Measurements from ENCODE around the gene KIAA1671. TPM values are rescaled to one million over a fixed set of nuclear protein-coding genes. Genes with fewer than 3 reads are reported as not detected.

Gene KIAA1671
- total and polyA plus RNA-seq, 9 of the 15 experiments (the other 6 are each of a cell fraction or from before 2014, with no cell fraction given), result under 0.01 to 0.11 (median 0.02) TPM; not detected in 5

DNA sequence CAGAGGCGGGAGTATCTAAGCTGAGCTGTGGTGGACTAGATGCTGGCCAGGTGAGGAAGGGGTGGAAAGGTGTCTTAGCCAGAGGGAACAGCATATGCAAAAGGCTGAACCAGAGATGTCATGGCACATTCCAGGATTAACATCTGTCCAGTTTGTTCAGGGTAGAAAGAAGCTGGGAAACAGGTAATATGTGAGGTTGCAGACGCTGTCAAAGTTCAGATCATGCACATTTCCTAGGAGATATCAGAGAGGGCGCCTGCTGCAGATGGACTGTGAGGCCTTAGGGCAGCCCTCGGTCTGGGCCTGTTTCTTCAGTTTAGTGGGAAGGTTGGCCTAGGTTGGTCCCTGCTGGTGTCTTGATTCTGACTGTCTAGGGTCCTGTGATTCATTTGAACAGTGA, 149.5 kb downstream of the KIAA1671 start:
- FAIRE-seq (no peak), DNase-seq (ENCODE audit: extremely low read depth in 1 of 4, low spot score in 3 of 4) (no peak), ATAC-seq (no peak)
- 15% methylated on average over 4 of the region's 4 CpGs for WGBS (ENCODE audit: insufficient coverage, low coverage, missing lambda C conversion rate)
- no peak overlapping the region for H3K27ac ChIP-seq (ENCODE audit: extremely low read depth, low read depth, low read length)
- no peak overlapping the region for H3K4me3 ChIP-seq
- no peak overlapping the region for H3K9ac ChIP-seq (ENCODE audit: insufficient read depth in 1 of 2, low read depth in 2 of 2, low read length in 2 of 2)
- no peak overlapping the region for H3K4me2 ChIP-seq (ENCODE audit: insufficient read depth, low read length)
- H3K4me1 ChIP-seq (replicated peaks in 1 of 2; ENCODE audit: control insufficient read depth in 2 of 2, insufficient read depth in 2 of 2, low read length in 2 of 2), result peaks cover 0 to 9% of the 10 kb centered on the region in 2 experiments; a peak in 3 of 5 replicates
- H3K9me3 ChIP-seq (replicated peaks; ENCODE audit: control insufficient read depth, insufficient read depth, low read depth, low read length), result no peaks in the 10 kb centered on the region
- in situ Hi-C loops (cut with MboI), result no loop called here
- H3K36me3 ChIP-seq (ENCODE audit: control insufficient read depth, insufficient read depth, low read length), result no peaks in the 10 kb centered on the region
- H4K20me1 ChIP-seq (replicated peaks; ENCODE audit: control insufficient read depth, insufficient read depth, low read length), result no peaks in the 10 kb centered on the region
- BruUV-seq (replicated peaks), result no TSS peak
- ChIA-PET POLR2A (interaction anchor here (0.6 kb wide), 1 partner anchor 1682 kb away, joined by 3 read pairs; no protein-coding TSS in a partner anchor), CTCF (ENCODE audit: low intra/inter-chr PET ratio) (no interaction called here)
- H3K9me1 ChIP-seq (ENCODE audit: control insufficient read depth, insufficient read depth, low read length), result no peaks in the 10 kb centered on the region
- no peaks in the 10 kb centered on the region; a peak in 1 of 5 replicates for H3K27me3 ChIP-seq (ENCODE audit: control insufficient read depth in 2 of 2, insufficient read depth in 2 of 2, low read length in 2 of 2)
- H2AFZ ChIP-seq (ENCODE audit: low read depth, low read length), result no peak overlapping the region
- intact Hi-C loops (cut with micrococcal nuclease), result no loop called here
- no peaks in the 10 kb centered on the region for H3K79me2 ChIP-seq (ENCODE audit: control insufficient read depth, insufficient read depth, low read length)
- TF ChIP-seq RFX7 (CRISPR knock-in tag; IDR thresholded peaks at IDR 0.05) (no peak), SOX6 (IDR thresholded peaks at IDR 0.05) (no peak), DPF2 (IDR thresholded peaks at IDR 0.05) (no peak), CBFA2T2 (conservative IDR thresholded peaks at IDR 0.05) (no peak), ZNF431 (CRISPR knock-in tag; IDR thresholded peaks at IDR 0.05) (no peak), HMGN3 (IDR thresholded peaks at IDR 0.05; ENCODE audit: borderline replicate concordance, extremely low read depth, insufficient read length, low read depth, low read length) (no peak), NRF1 (conservative IDR thresholded peaks at IDR 0.05 in 1 of 2, IDR thresholded peaks at IDR 0.05 in 1 of 2) (no peak)
- TF ChIP-seq, protein P1, sequence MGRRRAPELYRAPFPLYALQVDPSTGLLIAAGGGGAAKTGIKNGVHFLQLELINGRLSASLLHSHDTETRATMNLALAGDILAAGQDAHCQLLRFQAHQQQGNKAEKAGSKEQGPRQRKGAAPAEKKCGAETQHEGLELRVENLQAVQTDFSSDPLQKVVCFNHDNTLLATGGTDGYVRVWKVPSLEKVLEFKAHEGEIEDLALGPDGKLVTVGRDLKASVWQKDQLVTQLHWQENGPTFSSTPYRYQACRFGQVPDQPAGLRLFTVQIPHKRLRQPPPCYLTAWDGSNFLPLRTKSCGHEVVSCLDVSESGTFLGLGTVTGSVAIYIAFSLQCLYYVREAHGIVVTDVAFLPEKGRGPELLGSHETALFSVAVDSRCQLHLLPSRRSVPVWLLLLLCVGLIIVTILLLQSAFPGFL (CRISPR knock-in tag; IDR thresholded peaks at IDR 0.05), result no peak
- TF ChIP-seq, protein P2, sequence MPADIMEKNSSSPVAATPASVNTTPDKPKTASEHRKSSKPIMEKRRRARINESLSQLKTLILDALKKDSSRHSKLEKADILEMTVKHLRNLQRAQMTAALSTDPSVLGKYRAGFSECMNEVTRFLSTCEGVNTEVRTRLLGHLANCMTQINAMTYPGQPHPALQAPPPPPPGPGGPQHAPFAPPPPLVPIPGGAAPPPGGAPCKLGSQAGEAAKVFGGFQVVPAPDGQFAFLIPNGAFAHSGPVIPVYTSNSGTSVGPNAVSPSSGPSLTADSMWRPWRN (IDR thresholded peaks at IDR 0.05; ENCODE audit: low read depth), result no peak
- TF ChIP-seq, protein P3, sequence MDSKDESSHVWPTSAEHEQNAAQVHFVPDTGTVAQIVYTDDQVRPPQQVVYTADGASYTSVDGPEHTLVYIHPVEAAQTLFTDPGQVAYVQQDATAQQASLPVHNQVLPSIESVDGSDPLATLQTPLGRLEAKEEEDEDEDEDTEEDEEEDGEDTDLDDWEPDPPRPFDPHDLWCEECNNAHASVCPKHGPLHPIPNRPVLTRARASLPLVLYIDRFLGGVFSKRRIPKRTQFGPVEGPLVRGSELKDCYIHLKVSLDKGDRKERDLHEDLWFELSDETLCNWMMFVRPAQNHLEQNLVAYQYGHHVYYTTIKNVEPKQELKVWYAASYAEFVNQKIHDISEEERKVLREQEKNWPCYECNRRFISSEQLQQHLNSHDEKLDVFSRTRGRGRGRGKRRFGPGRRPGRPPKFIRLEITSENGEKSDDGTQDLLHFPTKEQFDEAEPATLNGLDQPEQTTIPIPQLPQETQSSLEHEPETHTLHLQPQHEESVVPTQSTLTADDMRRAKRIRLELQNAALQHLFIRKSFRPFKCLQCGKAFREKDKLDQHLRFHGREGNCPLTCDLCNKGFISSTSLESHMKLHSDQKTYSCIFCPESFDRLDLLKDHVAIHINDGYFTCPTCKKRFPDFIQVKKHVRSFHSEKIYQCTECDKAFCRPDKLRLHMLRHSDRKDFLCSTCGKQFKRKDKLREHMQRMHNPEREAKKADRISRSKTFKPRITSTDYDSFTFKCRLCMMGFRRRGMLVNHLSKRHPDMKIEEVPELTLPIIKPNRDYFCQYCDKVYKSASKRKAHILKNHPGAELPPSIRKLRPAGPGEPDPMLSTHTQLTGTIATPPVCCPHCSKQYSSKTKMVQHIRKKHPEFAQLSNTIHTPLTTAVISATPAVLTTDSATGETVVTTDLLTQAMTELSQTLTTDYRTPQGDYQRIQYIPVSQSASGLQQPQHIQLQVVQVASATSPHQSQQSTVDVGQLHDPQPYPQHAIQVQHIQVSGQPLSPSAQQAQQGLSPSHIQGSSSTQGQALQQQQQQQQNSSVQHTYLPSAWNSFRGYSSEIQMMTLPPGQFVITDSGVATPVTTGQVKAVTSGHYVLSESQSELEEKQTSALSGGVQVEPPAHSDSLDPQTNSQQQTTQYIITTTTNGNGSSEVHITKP (IDR thresholded peaks at IDR 0.05; ENCODE audit: partially characterized antibody), result no peak
- TF ChIP-seq, protein P4, sequence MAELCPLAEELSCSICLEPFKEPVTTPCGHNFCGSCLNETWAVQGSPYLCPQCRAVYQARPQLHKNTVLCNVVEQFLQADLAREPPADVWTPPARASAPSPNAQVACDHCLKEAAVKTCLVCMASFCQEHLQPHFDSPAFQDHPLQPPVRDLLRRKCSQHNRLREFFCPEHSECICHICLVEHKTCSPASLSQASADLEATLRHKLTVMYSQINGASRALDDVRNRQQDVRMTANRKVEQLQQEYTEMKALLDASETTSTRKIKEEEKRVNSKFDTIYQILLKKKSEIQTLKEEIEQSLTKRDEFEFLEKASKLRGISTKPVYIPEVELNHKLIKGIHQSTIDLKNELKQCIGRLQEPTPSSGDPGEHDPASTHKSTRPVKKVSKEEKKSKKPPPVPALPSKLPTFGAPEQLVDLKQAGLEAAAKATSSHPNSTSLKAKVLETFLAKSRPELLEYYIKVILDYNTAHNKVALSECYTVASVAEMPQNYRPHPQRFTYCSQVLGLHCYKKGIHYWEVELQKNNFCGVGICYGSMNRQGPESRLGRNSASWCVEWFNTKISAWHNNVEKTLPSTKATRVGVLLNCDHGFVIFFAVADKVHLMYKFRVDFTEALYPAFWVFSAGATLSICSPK (IDR thresholded peaks at IDR 0.05; ENCODE audit: borderline replicate concordance), result no peak
